Left lobe of liver (tissue), 2 donors: ENCODE data around the gene SERGEF. TPM values are rescaled to one million over a fixed set of nuclear protein-coding genes. Genes with fewer than 3 reads are reported as not detected.
"Not testable (repeated sequence)": the region's sequence is repeated elsewhere in the genome, so short reads cannot be mapped to it uniquely, and the experiment has no call there.

ENCODE experiments used
- ATAC-seq: fragments of 200-7000 bp; cut with Tn5 transposase; one replicate; pipeline ENCODE4 v1.9.1; 2020; ENCODE audit warnings: mild to moderate bottlenecking, moderate library complexity
- DNase-seq: peaks from one replicate; pipeline ENCODE4 v3.0.0-alpha.2; 2020; ENCODE audit warnings: low spot score
- total RNA-seq: library from RNA; stranded (reverse); gene quantifications from one replicate; pipeline ENCODE4 v1.2.1, GENCODE V29; 2021
- donor health status: DM: no; HTN: no; CAD: no; lungs with moderate emphysema.
- donor health status: DM: no; HTN: yes; CAD: no.

Gene SERGEF
- total RNA-seq, 1 donor from 2014 or later = 13.7 TPM

- ATAC-seq (no peak), DNase-seq (no peak)
Observed at GRCh38 chr11:17917556-17917955, 95.3 kb downstream of the SERGEF start.

- ATAC-seq (no peak), DNase-seq (no peak)
Observed at GRCh38 chr11:17915500-17916143, 97.2 kb downstream of the SERGEF start.

GRCh38 chr11:17914957-17915356 lies 97.9 kb downstream of the SERGEF start:
- DNase-seq (no peak), ATAC-seq (no peak)

GRCh38 chr11:17907046-17907445 lies 105.8 kb downstream of the SERGEF start:
- DNase-seq (no peak), ATAC-seq (no peak)

GRCh38 chr11:17906436-17906835 lies 106.4 kb downstream of the SERGEF start:
- ATAC-seq (no peak), DNase-seq (no peak)

GRCh38 chr11:17905477-17905876 lies 107.4 kb downstream of the SERGEF start:
- ATAC-seq = no peak
- DNase-seq = no peak

GRCh38 chr11:17901481-17901880 lies 111.4 kb downstream of the SERGEF start:
- DNase-seq (no peak), ATAC-seq (no peak)

GRCh38 chr11:17898782-17899181 lies 114.1 kb downstream of the SERGEF start:
- DNase-seq = no peak
- no peak for ATAC-seq

GRCh38 chr11:17898071-17898470 lies 114.8 kb downstream of the SERGEF start:
- no peak for DNase-seq
- no peak for ATAC-seq

- ATAC-seq = no peak
- DNase-seq = no peak
Observed at GRCh38 chr11:17897495-17897894, 115.4 kb downstream of the SERGEF start.

GRCh38 chr11:17896496-17897151 lies 116.2 kb downstream of the SERGEF start:
- not testable (repeated sequence) for ATAC-seq, DNase-seq

- DNase-seq (no peak), ATAC-seq (no peak)
Observed at GRCh38 chr11:17894929-17895658, 117.8 kb downstream of the SERGEF start.

- DNase-seq (no peak), ATAC-seq (no peak)
Observed at GRCh38 chr11:17892409-17892808, 120.4 kb downstream of the SERGEF start.

GRCh38 chr11:17890325-17890724 lies 122.5 kb downstream of the SERGEF start:
- peak; percentile 43 for ATAC-seq
- no peak for DNase-seq

GRCh38 chr11:17887779-17888178 lies 125.1 kb downstream of the SERGEF start:
- no peak for ATAC-seq
- no peak for DNase-seq

GRCh38 chr11:17883946-17884345 lies 128.9 kb downstream of the SERGEF start:
- no peak for ATAC-seq
- DNase-seq = no peak

- no peak for DNase-seq
- ATAC-seq = no peak
Observed at GRCh38 chr11:17883057-17883456, 129.8 kb downstream of the SERGEF start.

GRCh38 chr11:17878743-17879142 lies 134.1 kb downstream of the SERGEF start:
- DNase-seq = no peak
- ATAC-seq = no peak

GRCh38 chr11:17877886-17878285 lies 135.0 kb downstream of the SERGEF start:
- DNase-seq = no peak
- no peak for ATAC-seq

GRCh38 chr11:17876827-17877226 lies 136.0 kb downstream of the SERGEF start:
- ATAC-seq = no peak
- DNase-seq = no peak

GRCh38 chr11:17875891-17876290 lies 137.0 kb downstream of the SERGEF start:
- ATAC-seq (no peak), DNase-seq (no peak)

- ATAC-seq (peak; percentile 29), DNase-seq (no peak)
Observed at GRCh38 chr11:17873586-17873985, 139.3 kb downstream of the SERGEF start.
